K562 (cell line): Measurements from ENCODE around the gene FIZ1. TPM values are rescaled to one million over a fixed set of nuclear protein-coding genes. Genes with fewer than 3 reads are reported as not detected.
A peak's percentile ranks its signal among the peaks of the same experiment; 100 is the strongest.

Experiments used
- CBFA2T2 ChIP-seq: fragments of 450-650 bp; conservative IDR thresholded peaks from 2 replicates; pipeline ENCODE4 v1.6.1; 2017; ENCODE audit warnings: mild to moderate bottlenecking
- EZH2 ChIP-seq: IDR thresholded peaks from 2 replicates; pipeline ENCODE4 v1.6.1; 2012; ENCODE audit warnings: low read depth, mild to moderate bottlenecking, inconsistent platforms, low read length, borderline replicate concordance
- ILK ChIP-seq: fragments of 450-650 bp; IDR thresholded peaks from 2 replicates; pipeline ENCODE4 v1.6.1; 2016; ENCODE audit warnings: missing genetic modification characterization, low read depth, mild to moderate bottlenecking, missing compliant biosample characterization, moderate library complexity, borderline replicate concordance
- IRF2 ChIP-seq: sonication (generic); formaldehyde crosslinking; IDR thresholded peaks from 2 replicates; pipeline ENCODE4 v1.8.1; 2022; ENCODE audit warnings: mild to moderate bottlenecking, missing genetic modification reagents
- NBN ChIP-seq: fragments of 450-650 bp; IDR thresholded peaks from 2 replicates; pipeline ENCODE4 v1.6.1; 2016; ENCODE audit warnings: low read depth, mild to moderate bottlenecking
- PURB ChIP-seq: sonication (generic); formaldehyde crosslinking; IDR thresholded peaks from 2 replicates; pipeline ENCODE4 v1.9.0; 2021; ENCODE audit warnings: low read depth, mild to moderate bottlenecking, missing genetic modification reagents
- RBM34 ChIP-seq: fragments of 200-400 bp; formaldehyde crosslinking; IDR thresholded peaks from 2 replicates; pipeline ENCODE4 v1.6.1; 2018; ENCODE audit warnings: low read length, borderline replicate concordance; ENCODE audit not compliant: insufficient read depth
- RCOR1 ChIP-seq, 2 experiments: IDR thresholded peaks; 2 replicates each; pipeline ENCODE4 v1.6.1; 2012; ENCODE audit warnings: low read depth in 2 of 2, low read length in 2 of 2, borderline replicate concordance in 1 of 2, improper control_type of control experiment in 1 of 2
- RFX1 ChIP-seq: fragments of 450-650 bp; IDR thresholded peaks from 2 replicates; pipeline ENCODE4 v1.6.1; 2016; ENCODE audit warnings: mild to moderate bottlenecking, moderate library complexity
- RUNX1 ChIP-seq: sonication (generic); IDR thresholded peaks from 2 replicates; pipeline ENCODE4 v1.6.1; 2016; ENCODE audit warnings: antibody characterized with exemption, low read depth
- TEAD2 ChIP-seq: fragments of 450-650 bp; IDR thresholded peaks from 2 replicates; pipeline ENCODE4 v1.6.1; 2016; ENCODE audit warnings: missing genetic modification characterization, control low read depth, missing compliant biosample characterization
- ZNF780A ChIP-seq: fragments of 250-450 bp; sonication (Bioruptor Pico); IDR thresholded peaks from 2 replicates; pipeline ENCODE4 v1.5.0; 2021; ENCODE audit warnings: mild to moderate bottlenecking
- polyA plus RNA-seq, 8 experiments: library from polyadenylated mRNA; depleted of rRNA in 4 of 8; stranded (reverse) in 5 of 8; unstranded in 3 of 8; fragments of >200 nt; fragmentation: Nextera tagmentation in 2 of 8; fragmentation: Illumina TruSeq in 1 of 8; extraction: Ambion mirVana in 2 of 8; extraction: Trizol in 1 of 8; gene quantifications; 2 replicates each; pipeline versions ENCODE4 v1.2.1 to v1.2.3, GENCODE V29; 2011 to 2014; ENCODE audit warnings: inconsistent platforms in 1 of 8, missing spikeins in 1 of 8
- total RNA-seq, 7 experiments: library from RNA; depleted of rRNA in 6 of 7; stranded (reverse); fragments of >200 nt in 6 of 7; fragmentation: Illumina TruSeq in 2 of 7; extraction: Trizol in 2 of 7; gene quantifications; 2 replicates each; pipeline versions ENCODE4 v1.2.1 to v1.2.3, GENCODE V29; 2011 to 2021; ENCODE audit warnings: low replicate concordance in 1 of 7
- TF ChIP-seq, protein P1 (sequence below): fragments of 250-450 bp; sonication (Bioruptor Pico); IDR thresholded peaks from 2 replicates; pipeline ENCODE4 v1.5.0; 2021; ENCODE audit warnings: mild to moderate bottlenecking, borderline replicate concordance
- TF ChIP-seq, protein P2 (sequence below): fragments of 450-650 bp; IDR thresholded peaks from 2 replicates; pipeline ENCODE4 v1.6.1; 2016; ENCODE audit warnings: mild to moderate bottlenecking
- TF ChIP-seq, protein P3 (sequence below): fragments of 250-450 bp; sonication (Bioruptor Pico); IDR thresholded peaks from 2 replicates; pipeline ENCODE4 v1.8.0; 2022; ENCODE audit warnings: inconsistent platforms, mild to moderate bottlenecking, moderate library complexity, borderline replicate concordance
- TF ChIP-seq, protein P4 (sequence below): fragments of 450-650 bp; IDR thresholded peaks from 2 replicates; pipeline ENCODE4 v1.6.1; 2016
- TF ChIP-seq, protein P5 (sequence below): fragments of 250-450 bp; sonication (Bioruptor Pico); IDR thresholded peaks from 2 replicates; pipeline ENCODE4 v1.8.0; 2021; ENCODE audit warnings: borderline replicate concordance, mild to moderate bottlenecking, moderate library complexity; ENCODE audit not compliant: poor library complexity, severe bottlenecking

FIZ1 gene
- total and polyA plus RNA-seq, 9 of the 15 experiments (the other 6 are each of a cell fraction or from before 2014, with no cell fraction given): 0.79 to 17.5 (median 5.5) TPM

DNA sequence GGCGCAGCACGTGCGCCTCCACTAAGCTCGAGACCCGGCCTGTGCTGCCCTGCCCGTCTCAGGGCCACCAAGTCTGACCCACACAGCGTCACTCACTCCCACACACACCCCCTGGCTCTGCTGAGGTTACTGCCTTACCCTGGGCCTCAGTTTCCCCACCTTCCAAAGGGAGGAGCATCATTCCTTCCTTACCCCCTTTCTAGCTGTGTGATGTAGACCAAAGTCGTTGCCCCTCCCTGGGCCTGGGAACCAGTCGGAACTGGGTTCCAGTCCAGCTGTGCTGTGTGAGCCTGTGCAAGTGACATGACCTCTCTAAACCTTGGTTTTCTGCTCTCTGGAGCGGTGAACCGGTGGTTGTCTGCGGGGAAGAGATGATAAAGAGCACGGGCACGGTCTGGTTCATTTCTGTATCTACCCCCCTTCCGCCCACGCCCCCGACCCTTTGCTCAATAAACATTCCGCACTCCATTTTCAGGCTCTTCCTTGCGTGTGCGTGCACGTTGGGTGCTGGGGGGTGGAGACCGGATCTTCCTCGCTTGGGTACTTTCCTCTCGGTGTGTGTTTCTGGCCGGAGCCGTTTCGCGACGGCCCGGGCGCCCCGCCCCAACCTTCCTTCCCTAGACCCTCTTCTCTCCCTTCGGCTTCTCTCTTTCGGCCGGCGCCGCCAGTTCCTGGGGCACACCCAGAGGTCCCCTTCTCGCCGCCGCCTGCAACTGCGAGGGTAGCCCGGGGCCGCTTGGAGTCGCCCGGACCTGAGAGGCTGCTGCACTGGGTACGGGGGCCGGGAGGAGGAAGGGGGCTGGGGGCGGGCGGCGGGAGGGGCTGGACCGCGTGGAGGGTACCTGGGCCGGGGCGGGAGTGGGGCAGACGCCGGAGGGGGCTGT lies 43.9 kb upstream of the FIZ1 start, which contains the start of gene ZNF581 (continued):
- TF ChIP-seq RBM34 (no peak), RCOR1 (IDR thresholded peaks at IDR 0.05; ENCODE audit: borderline replicate concordance in 1 of 2, low read depth in 2 of 2, low read length in 2 of 2) (peak in 1 of 2 experiments; percentile 17; a peak in 2 of 4 replicates), PURB (CRISPR knock-in tag) (no peak), RFX1 (no peak), TEAD2 (tag) (no peak), ILK (tag) (no peak), ZNF780A (CRISPR knock-in tag) (no peak), EZH2 (no peak), CBFA2T2 (no peak), IRF2 (CRISPR knock-in tag) (no peak), RUNX1 (no peak), NBN (peak; percentile 57; the same call in 1 of the 2 replicates)
- TF ChIP-seq, protein P1, sequence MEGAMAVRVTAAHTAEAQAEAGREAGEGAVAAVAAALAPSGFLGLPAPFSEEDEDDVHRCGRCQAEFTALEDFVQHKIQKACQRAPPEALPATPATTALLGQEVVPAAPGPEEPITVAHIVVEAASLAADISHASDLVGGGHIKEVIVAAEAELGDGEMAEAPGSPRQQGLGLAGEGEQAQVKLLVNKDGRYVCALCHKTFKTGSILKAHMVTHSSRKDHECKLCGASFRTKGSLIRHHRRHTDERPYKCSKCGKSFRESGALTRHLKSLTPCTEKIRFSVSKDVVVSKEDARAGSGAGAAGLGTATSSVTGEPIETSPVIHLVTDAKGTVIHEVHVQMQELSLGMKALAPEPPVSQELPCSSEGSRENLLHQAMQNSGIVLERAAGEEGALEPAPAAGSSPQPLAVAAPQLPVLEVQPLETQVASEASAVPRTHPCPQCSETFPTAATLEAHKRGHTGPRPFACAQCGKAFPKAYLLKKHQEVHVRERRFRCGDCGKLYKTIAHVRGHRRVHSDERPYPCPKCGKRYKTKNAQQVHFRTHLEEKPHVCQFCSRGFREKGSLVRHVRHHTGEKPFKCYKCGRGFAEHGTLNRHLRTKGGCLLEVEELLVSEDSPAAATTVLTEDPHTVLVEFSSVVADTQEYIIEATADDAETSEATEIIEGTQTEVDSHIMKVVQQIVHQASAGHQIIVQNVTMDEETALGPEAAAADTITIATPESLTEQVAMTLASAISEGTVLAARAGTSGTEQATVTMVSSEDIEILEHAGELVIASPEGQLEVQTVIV: no peak
- TF ChIP-seq, protein P2, sequence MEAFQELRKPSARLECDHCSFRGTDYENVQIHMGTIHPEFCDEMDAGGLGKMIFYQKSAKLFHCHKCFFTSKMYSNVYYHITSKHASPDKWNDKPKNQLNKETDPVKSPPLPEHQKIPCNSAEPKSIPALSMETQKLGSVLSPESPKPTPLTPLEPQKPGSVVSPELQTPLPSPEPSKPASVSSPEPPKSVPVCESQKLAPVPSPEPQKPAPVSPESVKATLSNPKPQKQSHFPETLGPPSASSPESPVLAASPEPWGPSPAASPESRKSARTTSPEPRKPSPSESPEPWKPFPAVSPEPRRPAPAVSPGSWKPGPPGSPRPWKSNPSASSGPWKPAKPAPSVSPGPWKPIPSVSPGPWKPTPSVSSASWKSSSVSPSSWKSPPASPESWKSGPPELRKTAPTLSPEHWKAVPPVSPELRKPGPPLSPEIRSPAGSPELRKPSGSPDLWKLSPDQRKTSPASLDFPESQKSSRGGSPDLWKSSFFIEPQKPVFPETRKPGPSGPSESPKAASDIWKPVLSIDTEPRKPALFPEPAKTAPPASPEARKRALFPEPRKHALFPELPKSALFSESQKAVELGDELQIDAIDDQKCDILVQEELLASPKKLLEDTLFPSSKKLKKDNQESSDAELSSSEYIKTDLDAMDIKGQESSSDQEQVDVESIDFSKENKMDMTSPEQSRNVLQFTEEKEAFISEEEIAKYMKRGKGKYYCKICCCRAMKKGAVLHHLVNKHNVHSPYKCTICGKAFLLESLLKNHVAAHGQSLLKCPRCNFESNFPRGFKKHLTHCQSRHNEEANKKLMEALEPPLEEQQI: no peak; the same call in 1 of the 2 replicates
- TF ChIP-seq, protein P3, sequence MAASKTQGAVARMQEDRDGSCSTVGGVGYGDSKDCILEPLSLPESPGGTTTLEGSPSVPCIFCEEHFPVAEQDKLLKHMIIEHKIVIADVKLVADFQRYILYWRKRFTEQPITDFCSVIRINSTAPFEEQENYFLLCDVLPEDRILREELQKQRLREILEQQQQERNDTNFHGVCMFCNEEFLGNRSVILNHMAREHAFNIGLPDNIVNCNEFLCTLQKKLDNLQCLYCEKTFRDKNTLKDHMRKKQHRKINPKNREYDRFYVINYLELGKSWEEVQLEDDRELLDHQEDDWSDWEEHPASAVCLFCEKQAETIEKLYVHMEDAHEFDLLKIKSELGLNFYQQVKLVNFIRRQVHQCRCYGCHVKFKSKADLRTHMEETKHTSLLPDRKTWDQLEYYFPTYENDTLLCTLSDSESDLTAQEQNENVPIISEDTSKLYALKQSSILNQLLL (CRISPR knock-in tag): no peak
- TF ChIP-seq, protein P4, sequence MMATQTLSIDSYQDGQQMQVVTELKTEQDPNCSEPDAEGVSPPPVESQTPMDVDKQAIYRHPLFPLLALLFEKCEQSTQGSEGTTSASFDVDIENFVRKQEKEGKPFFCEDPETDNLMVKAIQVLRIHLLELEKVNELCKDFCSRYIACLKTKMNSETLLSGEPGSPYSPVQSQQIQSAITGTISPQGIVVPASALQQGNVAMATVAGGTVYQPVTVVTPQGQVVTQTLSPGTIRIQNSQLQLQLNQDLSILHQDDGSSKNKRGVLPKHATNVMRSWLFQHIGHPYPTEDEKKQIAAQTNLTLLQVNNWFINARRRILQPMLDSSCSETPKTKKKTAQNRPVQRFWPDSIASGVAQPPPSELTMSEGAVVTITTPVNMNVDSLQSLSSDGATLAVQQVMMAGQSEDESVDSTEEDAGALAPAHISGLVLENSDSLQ: no peak
- TF ChIP-seq, protein P5, sequence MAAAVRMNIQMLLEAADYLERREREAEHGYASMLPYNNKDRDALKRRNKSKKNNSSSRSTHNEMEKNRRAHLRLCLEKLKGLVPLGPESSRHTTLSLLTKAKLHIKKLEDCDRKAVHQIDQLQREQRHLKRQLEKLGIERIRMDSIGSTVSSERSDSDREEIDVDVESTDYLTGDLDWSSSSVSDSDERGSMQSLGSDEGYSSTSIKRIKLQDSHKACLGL (CRISPR knock-in tag): peak; percentile 53
